Glomerular endothelial cell (primary cell): Measurements from ENCODE around the gene PLA2R1. TPM values are rescaled to one million over a fixed set of nuclear protein-coding genes. Genes with fewer than 3 reads are reported as not detected.
"Not testable (repeated sequence)": the region's sequence is repeated elsewhere in the genome, so short reads cannot be mapped to it uniquely, and the experiment has no call there.

Experiments
- DNase-seq: peaks from one replicate; pipeline ENCODE4 v3.0.0-alpha.2; 2011; ENCODE audit warnings: low read depth, low spot score; ENCODE audit errors: extremely low read depth
- total RNA-seq: library from RNA; depleted of rRNA; stranded (reverse); fragments of >200 nt; gene quantifications from 2 replicates; pipeline ENCODE4 v1.2.3, GENCODE V29; 2015

Gene PLA2R1
- total RNA-seq, 1 donor from 2014 or later: 14.5 TPM

DNA sequence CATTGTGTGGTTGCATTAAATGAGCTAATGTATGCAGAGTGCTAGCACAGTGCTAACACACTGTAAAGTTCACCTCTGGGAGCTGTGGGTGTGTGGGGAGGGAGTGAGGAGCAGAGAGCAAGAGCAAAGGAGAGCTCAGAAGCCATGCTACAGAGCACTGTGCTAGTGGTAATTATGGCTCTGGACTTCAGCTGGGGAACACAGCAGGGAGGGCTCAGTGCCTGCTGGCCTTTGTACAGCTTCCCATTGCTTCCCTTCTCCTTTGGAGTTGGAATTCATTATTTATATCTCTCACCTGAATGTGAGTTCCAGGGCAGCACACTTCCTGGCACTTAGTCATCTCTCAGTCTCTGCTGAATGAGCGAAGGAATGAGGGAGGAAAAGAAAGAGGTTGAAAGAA, 2.5 kb upstream of the PLA2R1 start:
- no peak for DNase-seq

DNA sequence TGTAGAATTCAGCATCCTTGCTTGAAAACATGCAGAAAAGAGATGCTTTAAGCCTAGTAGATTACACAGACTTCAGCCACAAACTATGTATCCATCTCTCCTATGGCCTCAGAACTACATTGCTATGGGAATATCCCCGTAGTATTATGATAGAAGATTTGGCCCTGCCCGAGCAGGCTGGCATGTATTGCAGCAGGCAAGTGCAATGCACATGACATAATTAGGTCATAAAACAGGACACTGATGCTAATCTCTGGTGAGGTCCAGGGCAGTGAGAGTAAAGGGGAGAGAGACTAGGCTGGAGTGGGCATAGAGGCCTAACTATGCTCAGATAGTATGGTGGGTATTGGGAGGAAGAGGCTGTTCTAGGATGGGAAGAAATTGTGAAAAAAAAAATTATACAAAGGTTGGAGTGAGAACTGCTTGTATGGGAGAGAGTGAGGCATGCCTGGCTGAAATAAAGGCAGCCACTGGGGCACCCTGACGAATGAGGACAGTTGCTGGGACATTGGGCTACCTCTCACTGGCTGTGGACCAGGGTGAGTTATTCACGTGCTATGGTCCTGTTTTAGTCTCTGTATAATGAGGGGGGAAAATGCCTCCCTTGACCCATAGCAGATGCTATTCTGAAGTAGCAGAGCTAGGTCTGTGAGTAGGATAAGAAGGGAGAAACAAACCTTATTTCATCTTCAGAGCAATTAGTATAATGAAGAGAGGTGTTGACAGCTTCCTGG, 1.6 kb upstream of the PLA2R1 start:
- no peak for DNase-seq

DNA sequence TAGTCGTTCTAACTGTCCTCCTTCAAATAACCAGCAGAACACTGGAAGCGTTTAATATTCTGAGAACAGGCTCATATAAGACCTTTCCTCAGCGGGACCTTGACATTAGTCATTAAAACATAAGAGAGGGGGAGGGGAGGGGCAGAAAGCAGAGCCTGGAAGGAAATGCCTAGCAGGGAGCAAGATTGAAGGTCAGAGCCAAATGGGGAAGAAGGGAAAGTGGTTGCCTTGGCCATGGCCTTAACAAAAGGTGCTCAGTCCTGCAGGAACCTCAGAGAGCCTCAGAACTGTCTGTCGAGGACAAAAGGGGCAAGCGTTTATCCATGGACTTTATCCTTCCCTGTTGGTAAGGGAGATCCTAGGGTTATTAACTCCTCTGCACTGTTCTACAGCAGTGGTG, 856 bp upstream of the PLA2R1 start:
- no peak for DNase-seq

DNA sequence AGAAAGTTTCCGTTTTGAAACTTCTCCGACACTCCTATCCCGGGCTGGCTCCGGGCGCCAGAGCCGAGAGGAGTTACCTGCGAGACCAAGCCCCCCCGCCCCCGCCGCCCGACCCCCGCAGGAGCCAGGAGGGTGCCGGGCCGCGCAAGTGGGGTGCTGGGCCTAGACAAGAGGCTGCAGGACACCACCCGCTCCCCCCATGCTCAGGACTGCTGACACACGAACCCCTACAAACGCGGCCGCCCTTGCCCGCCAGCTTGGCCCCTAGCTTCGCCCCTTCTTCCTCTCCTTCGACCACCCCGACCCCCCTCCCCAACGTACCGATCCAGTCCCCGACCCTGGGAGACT, 497 bp downstream of the PLA2R1 start:
- no peak for DNase-seq

DNA sequence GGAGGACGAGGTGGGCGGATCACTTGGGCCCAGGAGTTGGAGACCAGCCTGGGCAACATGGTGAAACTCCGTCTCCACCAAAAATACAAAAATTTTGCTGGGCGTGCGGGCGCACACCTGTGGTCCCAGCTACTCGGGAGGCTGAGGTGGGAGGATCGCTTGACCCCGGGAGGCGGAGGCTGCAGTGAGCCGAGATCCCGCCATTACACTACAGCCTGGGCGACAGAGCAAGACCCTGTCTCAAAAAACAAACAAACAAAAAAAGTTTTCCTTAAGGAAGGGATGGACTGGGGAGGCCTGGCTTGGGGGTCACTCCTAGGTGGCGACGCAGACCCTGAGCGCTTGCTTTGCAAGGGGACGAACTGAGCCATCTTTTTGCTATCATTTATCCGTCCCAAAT, 882 bp downstream of the PLA2R1 start:
- no peak for DNase-seq

DNA sequence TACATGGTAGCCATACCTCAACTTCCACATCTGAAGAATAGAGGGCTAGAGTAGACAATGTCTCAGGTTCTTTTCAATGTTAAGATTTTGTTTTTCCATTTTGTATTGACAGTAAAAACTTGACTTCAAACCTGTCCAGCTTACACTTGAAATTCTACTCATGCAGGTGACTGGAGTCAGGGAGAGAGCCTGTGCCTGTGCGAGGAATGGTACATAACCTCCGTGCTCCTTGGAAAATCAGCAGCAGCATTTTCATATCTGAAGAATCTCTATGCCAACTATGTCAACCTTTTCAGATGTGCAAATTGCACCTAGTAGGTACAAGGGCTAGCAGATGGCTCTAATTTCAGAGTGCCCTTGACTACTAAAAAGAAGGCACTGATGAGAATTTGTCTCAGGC, 2.1 kb downstream of the PLA2R1 start:
- no peak for DNase-seq

DNA sequence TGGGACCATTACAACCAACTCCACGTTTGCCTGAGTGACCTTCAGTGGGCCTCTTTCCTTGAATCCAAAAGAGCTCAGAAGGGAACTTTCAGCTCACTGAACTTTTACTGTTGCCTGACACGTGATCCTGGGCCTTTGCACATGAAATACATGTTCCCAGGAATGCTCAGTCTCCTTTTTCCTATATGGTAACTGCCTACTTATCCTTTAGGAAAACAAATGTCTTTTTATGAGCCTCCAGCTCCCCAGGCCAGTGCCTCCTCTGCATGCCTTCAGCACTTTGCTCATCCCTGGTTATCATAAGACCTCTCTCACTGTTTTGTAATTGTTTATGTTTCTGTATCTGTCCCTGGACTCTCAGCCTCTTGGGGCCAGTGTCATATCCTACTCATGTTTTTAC, 5.1 kb downstream of the PLA2R1 start:
- no peak for DNase-seq

DNA sequence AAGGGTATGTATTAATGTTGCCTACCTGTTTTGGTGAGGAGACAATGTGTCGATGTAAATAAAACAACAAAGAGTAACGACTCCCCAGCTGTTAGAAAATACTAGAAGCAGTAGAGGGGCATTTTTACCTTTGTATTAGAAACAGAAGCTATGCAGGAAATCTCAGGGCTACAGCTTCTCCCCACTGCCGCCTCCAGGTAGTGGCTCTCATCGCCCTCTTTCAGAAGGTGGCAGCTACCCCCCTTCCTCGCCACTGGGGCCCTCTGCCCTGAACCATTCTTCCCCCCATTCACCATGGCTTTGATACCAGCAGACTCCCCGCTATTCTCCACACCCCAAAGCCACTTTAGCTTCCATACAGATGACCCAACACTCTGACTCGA, 6.7 kb downstream of the PLA2R1 start:
- DNase-seq: no peak

DNA sequence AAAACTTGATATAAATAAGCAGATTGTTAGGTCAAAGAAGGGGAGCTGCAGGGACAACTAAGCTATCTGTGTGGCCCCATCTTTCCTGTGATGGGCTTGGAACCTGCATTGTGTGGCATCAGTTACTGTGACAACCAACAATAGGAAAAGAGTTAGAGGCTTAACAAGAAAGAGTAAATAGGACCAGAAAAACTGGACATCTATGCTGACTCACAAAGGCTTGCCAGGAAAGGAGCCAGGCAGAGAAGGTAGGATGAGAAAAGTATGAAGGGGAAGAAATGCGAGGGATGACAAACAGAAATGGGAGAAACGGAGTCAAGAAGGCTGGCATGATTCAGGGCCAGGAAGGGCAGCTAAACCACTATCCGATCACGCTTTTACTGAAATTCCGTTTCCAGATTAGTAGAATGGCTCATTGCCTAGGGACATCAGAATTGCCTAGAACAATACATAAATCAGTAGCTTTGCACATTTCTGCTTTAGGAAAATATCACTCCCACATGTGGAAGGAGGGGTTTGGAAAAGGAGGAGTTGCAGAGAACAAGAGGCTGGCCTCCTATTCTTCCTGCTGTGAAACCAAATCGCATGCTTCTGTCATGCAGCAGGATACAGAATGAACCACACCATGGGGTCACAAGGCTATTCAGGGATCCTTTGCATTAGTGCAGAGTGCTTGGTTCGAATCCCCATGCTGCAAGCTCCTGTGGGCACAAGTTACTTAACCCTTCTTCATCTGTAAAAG, 7.3 kb downstream of the PLA2R1 start:
- no peak for DNase-seq

DNA sequence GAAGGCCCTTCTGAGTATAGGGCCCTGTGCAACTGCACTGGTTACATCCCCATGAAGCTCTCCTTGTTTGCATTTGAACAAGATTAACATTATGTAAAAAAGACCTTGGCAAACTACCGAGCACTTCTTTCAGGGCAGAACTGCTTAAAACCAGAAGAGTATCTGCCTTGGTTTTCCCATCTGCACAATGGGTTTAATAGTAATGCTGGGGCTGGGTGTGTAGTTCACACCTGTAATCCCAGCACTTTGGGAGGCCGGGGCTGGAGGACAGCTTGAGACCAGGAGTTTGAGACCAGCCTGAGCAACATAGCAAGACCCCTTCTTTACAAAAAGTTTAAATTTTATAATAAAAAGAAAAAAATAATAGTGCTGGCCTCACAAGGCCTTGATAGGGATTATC, 8.5 kb downstream of the PLA2R1 start:
- DNase-seq: no peak

DNA sequence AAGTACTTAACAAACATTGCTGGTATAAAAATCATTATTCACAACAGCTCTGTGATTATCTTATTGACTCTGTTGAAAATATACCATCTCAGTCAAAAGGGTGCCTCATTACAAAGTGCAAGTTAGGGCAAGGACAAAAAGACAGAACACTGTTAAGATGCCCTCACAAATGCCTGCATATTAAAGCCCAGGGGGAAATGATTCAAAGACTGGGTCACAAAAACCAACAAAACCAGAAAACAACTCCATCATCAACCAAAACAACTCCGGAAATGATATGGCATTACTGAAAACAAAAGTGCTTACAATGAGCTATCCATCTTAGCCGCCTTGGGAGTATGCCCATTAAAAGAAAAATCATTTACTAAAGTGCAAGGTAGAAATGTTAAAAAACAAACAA, 9.9 kb downstream of the PLA2R1 start:
- DNase-seq: no peak

DNA sequence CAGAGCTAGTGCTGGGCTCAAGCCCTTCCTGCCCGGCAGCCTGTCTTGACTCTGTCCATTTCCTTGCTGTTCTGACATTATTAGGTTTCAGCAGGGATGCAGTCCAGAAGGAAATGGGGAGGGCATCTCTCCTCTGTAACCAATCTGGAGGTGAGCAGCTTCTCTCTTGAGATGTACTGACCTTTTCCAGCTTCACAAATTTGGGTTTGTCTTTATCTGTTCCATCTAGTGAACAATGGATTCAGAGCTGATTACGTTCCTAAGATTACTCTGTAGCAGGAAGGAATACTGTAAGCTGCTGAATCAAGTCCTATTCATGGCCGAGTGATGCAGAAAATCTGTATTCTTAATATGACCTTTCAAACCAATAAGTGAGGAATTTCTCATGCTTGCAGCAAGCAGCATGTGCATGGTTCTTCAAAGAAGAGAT, 11.0 kb downstream of the PLA2R1 start:
- no peak for DNase-seq

DNA sequence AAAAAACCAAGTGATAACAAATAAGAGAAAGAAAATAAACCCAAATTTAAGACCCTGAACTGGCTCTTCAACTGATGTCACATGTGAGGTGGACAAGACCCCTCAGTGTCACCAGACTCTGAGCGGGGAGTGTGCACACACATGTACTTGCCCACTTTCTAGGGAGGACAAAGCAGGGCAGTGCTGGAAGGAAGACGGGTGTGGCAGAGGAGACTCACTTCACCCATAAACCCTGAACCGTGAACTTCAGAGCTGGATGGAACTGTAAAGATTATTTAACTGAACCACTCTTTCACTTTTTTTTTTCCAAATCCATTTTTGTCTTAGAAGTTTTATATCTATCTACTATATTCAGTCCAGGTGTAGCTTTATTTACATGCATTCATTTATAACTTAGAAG, 12.3 kb downstream of the PLA2R1 start:
- DNase-seq: no peak

DNA sequence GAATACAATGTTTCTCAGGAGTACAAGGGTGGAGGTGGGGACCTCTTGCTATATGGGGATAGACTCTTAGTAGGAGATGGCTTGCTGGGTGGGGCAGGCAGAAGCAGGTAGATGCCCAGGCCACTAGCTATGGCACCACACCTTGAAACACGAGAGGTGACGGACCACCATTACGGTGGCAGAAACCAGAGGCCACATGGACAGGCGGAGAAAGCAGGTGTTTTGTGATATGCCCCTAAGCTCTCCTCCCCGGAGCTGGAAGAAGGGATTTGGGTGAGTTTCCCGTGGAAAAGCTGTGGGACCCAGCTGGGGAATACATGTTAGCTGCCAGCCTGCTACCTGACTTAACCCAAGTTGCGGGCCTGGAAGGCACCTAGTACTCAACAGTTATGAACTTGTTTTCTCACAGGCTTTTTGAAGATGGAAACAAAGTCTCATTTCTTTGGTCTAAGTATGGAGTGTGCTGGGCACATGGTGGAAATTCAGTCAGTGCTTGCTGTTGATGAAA, 16.7 kb downstream of the PLA2R1 start:
- no peak for DNase-seq

DNA sequence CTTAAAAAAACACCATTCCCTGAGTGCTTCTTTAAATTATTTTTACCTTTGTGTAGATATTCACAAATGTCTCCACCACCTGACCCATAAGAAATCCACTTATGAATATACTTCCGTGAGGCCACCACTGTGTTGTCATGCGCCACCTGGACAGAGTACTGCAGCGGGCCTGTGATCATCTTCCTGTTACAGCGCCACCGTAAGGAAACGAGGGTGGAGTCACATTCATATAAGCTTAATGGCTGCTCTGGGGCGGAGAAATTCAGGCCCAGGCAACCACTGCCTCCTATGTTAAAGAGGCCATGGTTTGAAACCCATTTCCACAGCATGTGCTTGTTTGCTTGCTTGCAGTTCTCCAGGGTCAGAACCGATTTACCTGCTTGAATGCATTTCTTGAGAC, 17.7 kb downstream of the PLA2R1 start:
- no peak for DNase-seq

DNA sequence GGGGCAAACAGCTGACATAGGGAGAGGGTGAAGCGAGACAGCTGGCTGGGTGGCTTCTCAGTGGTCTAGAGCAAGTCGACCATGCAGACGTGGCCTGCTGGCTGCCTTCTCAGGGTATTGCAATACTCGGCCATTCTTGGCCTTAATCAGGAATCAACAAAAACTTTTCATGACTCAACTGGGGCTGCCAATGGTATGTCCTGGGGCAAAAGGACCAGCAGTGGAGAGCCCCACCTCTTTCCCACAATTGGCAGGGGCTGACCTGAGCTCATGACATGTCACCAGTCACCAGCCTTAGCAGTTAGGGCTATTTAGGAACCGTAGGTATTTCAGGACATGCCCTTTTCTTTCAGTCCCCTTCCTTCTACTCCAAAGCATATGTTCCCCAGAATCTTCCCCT, 19.1 kb downstream of the PLA2R1 start:
- DNase-seq: no peak

DNA sequence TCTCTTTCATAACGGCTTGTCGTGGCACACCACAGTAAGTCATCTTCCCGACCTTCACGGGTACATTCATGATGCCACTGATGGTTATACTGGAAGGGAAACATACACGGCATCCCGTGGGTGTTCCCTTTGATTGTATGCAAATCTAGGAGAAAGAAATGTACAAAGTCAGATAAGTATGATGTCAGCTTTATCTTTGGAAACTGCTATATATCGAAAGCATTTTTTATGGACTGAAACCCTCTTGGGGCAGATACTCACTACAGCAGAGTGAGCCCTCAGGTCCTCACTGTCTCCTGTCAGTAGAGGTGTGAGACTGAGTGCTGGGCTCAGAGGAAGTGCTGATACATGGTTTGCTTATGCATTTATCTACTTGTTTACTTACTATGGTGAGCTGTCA, 20.4 kb downstream of the PLA2R1 start:
- no peak for DNase-seq

DNA sequence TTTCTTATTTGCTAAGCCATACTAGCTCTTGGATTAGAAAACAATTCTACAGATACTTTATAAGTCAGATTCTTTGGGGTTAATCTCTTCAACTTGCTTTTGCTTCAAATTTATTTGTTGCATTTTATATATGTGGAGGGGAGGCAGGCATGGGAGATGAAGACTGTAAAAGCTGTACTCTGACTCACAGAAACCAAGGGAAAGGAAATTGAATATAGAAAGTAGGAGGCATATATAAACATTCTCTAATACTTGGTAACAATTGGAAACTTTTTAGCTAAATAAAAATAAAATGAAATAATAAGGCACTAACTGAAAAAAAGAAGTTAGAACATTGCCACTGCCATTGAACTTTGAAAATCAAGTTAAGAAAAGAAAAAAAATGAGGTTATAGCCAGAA, 21.3 kb downstream of the PLA2R1 start:
- DNase-seq: no peak

DNA sequence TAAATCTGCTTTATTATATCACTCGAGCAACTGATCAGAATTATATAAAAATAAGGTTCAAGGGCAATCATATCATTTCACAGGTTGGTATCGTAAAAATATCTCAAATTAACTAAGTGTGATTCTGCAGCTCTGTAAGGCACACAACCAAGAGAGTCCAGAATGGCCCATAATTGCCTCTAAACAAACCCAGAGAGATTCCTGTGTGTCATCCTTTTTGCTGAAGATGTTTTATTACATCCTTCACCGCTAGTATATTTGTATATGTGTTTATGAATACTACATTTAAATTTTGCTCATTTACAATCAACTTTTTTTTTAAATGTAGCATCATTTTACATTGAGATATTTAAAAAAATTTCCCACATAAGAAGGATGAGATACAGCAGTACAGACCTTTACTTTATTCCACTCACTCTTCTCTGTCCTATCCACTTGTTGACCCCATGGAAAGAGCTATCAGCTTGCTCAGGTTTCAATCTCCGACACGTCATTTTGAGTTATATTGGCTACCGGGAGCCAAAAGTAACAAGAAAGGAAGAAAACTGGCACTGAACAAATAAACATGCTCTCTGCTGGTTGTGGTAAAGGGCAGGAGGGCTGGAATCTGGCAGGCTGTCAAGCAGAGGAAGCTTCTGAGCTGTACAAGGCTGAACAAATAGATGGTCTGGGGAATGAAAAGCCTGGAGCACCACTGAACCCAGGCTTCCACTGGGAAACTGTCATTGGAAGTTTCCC, 23.1 kb downstream of the PLA2R1 start:
- peak; percentile 85 for DNase-seq

DNA sequence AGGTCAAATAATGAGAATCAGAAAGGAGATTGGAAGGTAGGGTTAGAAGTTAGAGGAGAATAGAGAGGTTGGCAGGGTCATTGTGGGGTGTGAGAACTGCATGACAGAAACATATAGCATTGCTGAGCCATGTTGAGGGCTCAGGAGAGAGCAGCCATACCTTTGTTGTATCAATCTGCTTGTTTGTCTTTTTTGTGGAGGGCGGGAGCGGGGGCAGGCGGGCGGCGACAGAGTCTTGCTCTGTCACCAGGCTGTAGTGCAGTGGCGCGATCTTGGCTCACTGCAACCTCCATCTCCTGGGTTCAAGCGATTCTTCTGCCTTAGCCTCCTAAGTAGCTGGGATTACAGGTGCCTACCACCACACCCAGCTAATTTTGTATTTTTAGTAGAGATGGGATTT, 23.8 kb downstream of the PLA2R1 start:
- not testable (repeated sequence) for DNase-seq

DNA sequence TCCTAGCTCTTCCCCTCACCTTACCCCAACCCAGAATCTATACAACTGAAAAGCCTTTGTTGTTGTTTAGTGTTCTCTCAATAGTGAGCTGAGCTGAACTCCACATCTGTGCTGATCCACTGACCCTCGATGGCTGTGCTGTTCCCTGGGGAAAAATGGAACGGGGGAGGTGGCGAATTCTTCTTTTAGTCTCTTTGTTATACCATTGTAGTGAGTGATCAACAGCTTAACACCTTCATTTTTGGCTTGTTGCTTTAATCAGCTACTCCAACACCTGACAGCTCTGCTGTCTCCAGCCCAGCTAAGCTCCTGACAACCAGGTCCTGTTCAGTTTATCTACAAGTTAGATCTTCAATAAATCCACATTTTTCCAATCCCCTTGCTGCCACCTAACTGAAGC, 25.7 kb downstream of the PLA2R1 start:
- no peak for DNase-seq

DNA sequence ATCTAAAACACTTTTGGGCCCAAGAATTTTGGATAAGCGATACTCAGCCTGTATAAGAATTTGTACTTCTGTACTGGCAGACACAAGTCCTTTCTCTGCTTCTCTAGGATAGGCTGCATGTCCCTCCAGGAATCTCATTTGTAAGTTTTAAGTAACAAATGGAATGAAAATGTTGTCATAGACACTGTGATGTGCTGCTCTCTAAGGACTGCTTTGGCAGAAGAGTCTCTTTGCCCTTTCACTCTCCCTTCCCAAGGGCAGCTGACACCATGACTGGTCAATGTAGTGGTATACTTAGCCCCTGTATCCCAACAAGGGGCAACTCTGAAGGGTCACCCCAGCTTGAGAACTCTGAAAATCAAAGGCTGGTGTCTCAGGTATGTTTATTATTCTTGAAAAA, 27.3 kb downstream of the PLA2R1 start:
- no peak for DNase-seq
